ENCODE data around the gene INTS11.

DNA sequence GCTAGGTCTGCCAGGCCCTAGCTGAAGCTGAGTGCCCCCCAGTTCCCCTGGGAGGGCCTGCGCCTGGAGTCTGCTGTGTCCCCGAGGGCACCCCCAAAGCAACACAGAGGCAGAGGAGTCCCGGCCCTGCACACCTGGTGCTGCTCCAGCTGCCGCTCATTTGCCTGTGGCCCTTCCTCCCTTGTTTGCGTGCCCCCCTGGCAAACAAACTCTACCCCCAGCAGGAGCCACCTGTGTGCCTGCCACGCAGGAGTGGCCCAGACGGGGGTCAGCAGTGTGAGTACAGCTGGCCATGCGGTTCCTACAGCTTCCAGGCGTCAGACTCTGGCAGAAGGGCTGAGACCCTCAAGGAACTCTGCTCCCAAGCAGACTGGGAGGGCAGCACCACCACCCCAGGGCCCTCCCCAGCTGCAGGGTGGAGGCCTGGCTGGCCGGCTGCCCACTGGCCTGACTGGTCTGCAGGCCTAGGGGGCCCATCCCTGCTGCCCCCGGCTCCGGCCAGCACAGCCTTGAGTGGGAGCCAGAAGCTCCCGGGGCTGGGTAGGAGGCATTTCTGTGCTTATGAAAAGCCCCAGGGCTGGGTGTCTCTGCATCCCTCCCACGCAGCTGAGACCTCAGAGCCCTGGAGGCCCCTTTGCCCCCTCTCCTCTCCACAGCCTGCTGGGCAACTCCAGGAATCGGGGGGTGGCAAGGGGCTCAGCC lies 6.1 kb upstream of the INTS11 start:
- TF ChIP-seq POLR2AphosphoS5 (IDR thresholded peaks at IDR 0.05; ENCODE audit: borderline replicate concordance, low read depth, low read length) = no peak
- TF ChIP-seq EZH2 (IDR thresholded peaks at IDR 0.05) = no peak
- no peak for TF ChIP-seq FOXP2 (optimal IDR thresholded peaks at IDR 0.05; ENCODE audit: control extremely low read depth, extremely low read length, insufficient read depth)

All from SK-N-MC (cell line).